Measurements from ENCODE around the gene RAC3.

The RAC3 gene

GRCh38 chr17:82003411-82004381 lies 27.8 kb upstream of the RAC3 start:
- no peak overlapping the region for H3K27ac ChIP-seq

GRCh38 chr17:82004517-82005455 lies 26.7 kb upstream of the RAC3 start:
- H3K4me2 ChIP-seq = no peak overlapping the region
- TF ChIP-seq, protein P1, sequence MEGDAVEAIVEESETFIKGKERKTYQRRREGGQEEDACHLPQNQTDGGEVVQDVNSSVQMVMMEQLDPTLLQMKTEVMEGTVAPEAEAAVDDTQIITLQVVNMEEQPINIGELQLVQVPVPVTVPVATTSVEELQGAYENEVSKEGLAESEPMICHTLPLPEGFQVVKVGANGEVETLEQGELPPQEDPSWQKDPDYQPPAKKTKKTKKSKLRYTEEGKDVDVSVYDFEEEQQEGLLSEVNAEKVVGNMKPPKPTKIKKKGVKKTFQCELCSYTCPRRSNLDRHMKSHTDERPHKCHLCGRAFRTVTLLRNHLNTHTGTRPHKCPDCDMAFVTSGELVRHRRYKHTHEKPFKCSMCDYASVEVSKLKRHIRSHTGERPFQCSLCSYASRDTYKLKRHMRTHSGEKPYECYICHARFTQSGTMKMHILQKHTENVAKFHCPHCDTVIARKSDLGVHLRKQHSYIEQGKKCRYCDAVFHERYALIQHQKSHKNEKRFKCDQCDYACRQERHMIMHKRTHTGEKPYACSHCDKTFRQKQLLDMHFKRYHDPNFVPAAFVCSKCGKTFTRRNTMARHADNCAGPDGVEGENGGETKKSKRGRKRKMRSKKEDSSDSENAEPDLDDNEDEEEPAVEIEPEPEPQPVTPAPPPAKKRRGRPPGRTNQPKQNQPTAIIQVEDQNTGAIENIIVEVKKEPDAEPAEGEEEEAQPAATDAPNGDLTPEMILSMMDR (conservative IDR thresholded peaks at IDR 0.05; ENCODE audit: low read depth, low read length) = no peak
- no peak overlapping the region for H3K27ac ChIP-seq
- H3K4me1 ChIP-seq (ENCODE audit: low read depth, poor library complexity, severe bottlenecking) = no peaks in the 10 kb centered on the region
- no peak overlapping the region for H3K4me3 ChIP-seq (IDR thresholded peaks at IDR 0.05; ENCODE audit: insufficient read depth, low read depth, low read length)
- H4K20me1 ChIP-seq (ENCODE audit: insufficient read depth) = no peaks in the 10 kb centered on the region
- no peaks in the 10 kb centered on the region for H3K36me3 ChIP-seq (ENCODE audit: insufficient read depth)
- no peak overlapping the region for H2AFZ ChIP-seq (ENCODE audit: low read depth)
- H3K27me3 ChIP-seq (ENCODE audit: insufficient read depth, low read depth) = no peaks in the 10 kb centered on the region
- no peak overlapping the region for H3K9ac ChIP-seq
- H3K79me2 ChIP-seq (ENCODE audit: insufficient read depth, low read depth) = no peaks in the 10 kb centered on the region

More at GRCh38 chr17:82003411-82004381, 27.8 kb upstream of the RAC3 start:
- Histone ChIP-seq H3K27me3 (ENCODE audit: insufficient read depth, low read depth) (no peaks in the 10 kb centered on the region), H4K20me1 (ENCODE audit: insufficient read depth) (no peaks in the 10 kb centered on the region), H3K4me2 (no peak overlapping the region), H2AFZ (ENCODE audit: low read depth) (no peak overlapping the region), H3K79me2 (ENCODE audit: insufficient read depth, low read depth) (no peaks in the 10 kb centered on the region), H3K4me1 (ENCODE audit: low read depth, poor library complexity, severe bottlenecking) (no peaks in the 10 kb centered on the region), H3K4me3 (IDR thresholded peaks at IDR 0.05; ENCODE audit: insufficient read depth, low read depth, low read length) (no peak overlapping the region), H3K9ac (no peak overlapping the region), H3K36me3 (ENCODE audit: insufficient read depth) (no peaks in the 10 kb centered on the region)
- TF ChIP-seq, protein P1 (conservative IDR thresholded peaks at IDR 0.05; ENCODE audit: low read depth, low read length) = no peak

DNA sequence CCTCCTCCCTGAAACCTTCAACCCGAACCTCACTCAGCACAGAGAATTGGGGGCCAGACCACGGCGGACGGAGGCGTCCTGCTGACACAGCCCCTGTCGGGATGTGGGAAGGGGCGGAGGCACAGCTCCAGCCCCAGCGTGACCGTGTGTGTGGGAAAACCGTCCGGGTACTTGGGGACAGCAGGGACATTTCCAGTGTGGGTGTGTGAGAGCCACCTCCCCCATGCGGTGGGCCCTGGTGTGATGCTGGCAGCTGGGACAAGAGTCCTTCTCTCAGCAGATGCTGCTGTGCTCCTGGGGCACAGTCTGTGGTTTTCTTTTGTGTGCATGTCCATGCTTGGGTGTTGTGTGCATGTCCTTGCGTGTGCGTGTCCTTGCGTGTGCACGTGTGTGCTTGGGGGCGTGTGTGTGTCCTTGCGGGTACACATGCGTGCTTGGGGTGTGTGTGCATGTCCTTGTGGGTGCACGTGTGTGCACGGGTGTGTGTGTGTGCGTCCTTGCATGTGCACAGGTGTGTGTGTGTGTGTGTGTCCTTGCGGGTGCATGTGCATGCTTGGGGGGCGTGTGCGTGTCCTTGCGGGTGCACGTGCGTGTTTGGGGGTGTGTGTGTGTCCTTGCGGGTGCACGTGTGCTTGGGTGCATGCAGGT lies 25.7 kb upstream of the RAC3 start:
- no peak overlapping the region for H3K4me3 ChIP-seq (IDR thresholded peaks at IDR 0.05; ENCODE audit: insufficient read depth, low read depth, low read length)
- H3K27me3 ChIP-seq (ENCODE audit: insufficient read depth, low read depth) = no peaks in the 10 kb centered on the region
- H3K9ac ChIP-seq = no peak overlapping the region
- H3K4me2 ChIP-seq = no peak overlapping the region
- H4K20me1 ChIP-seq (ENCODE audit: insufficient read depth) = no peaks in the 10 kb centered on the region
- TF ChIP-seq, protein P1 (conservative IDR thresholded peaks at IDR 0.05; ENCODE audit: low read depth, low read length) = no peak
- H3K36me3 ChIP-seq (ENCODE audit: insufficient read depth) = no peaks in the 10 kb centered on the region
- no peaks in the 10 kb centered on the region for H3K4me1 ChIP-seq (ENCODE audit: low read depth, poor library complexity, severe bottlenecking)
- H3K27ac ChIP-seq = no peak overlapping the region
- H2AFZ ChIP-seq (ENCODE audit: low read depth) = no peak overlapping the region
- H3K79me2 ChIP-seq (ENCODE audit: insufficient read depth, low read depth) = no peaks in the 10 kb centered on the region

Measured in KMS-11 (cell line).